ENCODE measurements around the gene ADGRL4.

GRCh38 chr1:78916986-78917385, 89.5 kb downstream of the ADGRL4 start:
- TF ChIP-seq POLR2AphosphoS5 (IDR thresholded peaks at IDR 0.05; ENCODE audit: borderline replicate concordance, low read depth, low read length) = no peak
- TF ChIP-seq EZH2 (IDR thresholded peaks at IDR 0.05) = no peak

Data from SK-N-MC (cell line).